ENCODE results near the gene OSBPL10. TPM values are rescaled to one million over a fixed set of nuclear protein-coding genes. Genes with fewer than 3 reads are reported as not detected.
"Not testable (repeated sequence)": the region's sequence is repeated elsewhere in the genome, so short reads cannot be mapped to it uniquely, and the experiment has no call there.

OSBPL10 gene
- total RNA-seq, 1 experiment from 2014 or later, result 172 TPM

DNA sequence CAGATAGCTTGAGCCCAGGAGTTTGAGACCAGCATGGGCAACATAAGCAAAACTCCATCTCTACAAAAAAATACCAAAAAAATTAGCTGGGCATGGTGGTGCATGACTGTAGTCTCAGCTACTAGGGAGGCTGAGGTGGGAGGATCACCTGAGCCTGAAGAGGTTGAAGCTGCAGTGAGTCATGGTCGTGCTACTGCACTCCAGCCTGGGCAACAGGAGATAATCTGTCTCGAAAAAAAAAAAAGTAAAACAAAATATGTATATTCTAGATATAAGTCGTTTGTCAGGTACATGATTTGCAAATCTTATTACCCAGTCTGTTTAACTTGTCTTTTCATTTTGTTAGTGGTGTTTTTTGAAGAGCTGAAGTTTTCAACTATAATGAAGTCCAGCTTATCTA, 40.7 kb upstream of the OSBPL10 start:
- POLR2A ChIA-PET, result interaction anchor here (0.9 kb wide), 1 partner anchor 386 kb away, joined by 3 read pairs; no protein-coding TSS in a partner anchor
- H3K9me3 Mint-ChIP-seq (ENCODE audit: unreplicated experiment), result no peaks in the 10 kb centered on the region
- TF ChIP-seq, protein P1, sequence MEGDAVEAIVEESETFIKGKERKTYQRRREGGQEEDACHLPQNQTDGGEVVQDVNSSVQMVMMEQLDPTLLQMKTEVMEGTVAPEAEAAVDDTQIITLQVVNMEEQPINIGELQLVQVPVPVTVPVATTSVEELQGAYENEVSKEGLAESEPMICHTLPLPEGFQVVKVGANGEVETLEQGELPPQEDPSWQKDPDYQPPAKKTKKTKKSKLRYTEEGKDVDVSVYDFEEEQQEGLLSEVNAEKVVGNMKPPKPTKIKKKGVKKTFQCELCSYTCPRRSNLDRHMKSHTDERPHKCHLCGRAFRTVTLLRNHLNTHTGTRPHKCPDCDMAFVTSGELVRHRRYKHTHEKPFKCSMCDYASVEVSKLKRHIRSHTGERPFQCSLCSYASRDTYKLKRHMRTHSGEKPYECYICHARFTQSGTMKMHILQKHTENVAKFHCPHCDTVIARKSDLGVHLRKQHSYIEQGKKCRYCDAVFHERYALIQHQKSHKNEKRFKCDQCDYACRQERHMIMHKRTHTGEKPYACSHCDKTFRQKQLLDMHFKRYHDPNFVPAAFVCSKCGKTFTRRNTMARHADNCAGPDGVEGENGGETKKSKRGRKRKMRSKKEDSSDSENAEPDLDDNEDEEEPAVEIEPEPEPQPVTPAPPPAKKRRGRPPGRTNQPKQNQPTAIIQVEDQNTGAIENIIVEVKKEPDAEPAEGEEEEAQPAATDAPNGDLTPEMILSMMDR (IDR thresholded peaks at IDR 0.05; ENCODE audit: unreplicated experiment), result no peak
- DNase-seq (ENCODE audit: unreplicated experiment), result no peak
- H3K36me3 Mint-ChIP-seq (ENCODE audit: insufficient read depth, unreplicated experiment), result no peaks in the 10 kb centered on the region
- no peaks in the 10 kb centered on the region for H3K4me1 Mint-ChIP-seq (ENCODE audit: insufficient read depth, unreplicated experiment)
- intact Hi-C loops (cut with micrococcal nuclease), result no loop called here
- no peak overlapping the region for H3K27ac Mint-ChIP-seq (ENCODE audit: low read depth, unreplicated experiment)
- no peaks in the 10 kb centered on the region for H3K27me3 Mint-ChIP-seq (ENCODE audit: insufficient read depth, unreplicated experiment)
- BruUV-seq (replicated peaks), result no TSS peak
- CTCF ChIA-PET, result interaction anchor here (0.6 to 2.0 kb wide), 9 partner anchors 84 to 1639 kb away, joined by 3 to 14 read pairs (median 3); no protein-coding TSS in a partner anchor
- no peak overlapping the region for H3K4me3 Mint-ChIP-seq (ENCODE audit: unreplicated experiment)

DNA sequence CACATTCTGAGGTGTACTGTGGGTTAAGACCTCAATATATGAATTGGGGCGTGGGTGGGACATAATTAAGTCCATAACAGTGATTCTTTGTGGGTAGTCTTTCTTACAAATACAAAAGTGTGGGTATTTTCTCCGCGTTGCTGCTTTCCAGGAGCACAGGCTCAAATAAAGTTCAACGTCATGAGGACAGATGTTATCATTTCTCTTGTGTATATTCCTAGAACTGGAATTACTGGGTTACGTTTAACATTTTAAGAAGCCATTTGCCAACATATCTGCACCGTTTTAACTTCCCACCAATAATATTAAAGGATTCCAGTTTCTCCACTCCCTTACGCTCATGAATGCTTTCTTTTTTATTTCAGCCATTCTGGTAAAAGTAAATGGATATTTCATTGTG, 40.1 kb upstream of the OSBPL10 start:
- no peaks in the 10 kb centered on the region for H3K4me1 Mint-ChIP-seq (ENCODE audit: insufficient read depth, unreplicated experiment)
- no peak overlapping the region for H3K27ac Mint-ChIP-seq (ENCODE audit: low read depth, unreplicated experiment)
- POLR2A ChIA-PET, result interaction anchor here (0.9 kb wide), 1 partner anchor 385 kb away, joined by 3 read pairs; no protein-coding TSS in a partner anchor
- no peaks in the 10 kb centered on the region for H3K9me3 Mint-ChIP-seq (ENCODE audit: unreplicated experiment)
- intact Hi-C loops (cut with micrococcal nuclease), result no loop called here
- no peaks in the 10 kb centered on the region for H3K27me3 Mint-ChIP-seq (ENCODE audit: insufficient read depth, unreplicated experiment)
- BruUV-seq (replicated peaks), result no TSS peak
- H3K36me3 Mint-ChIP-seq (ENCODE audit: insufficient read depth, unreplicated experiment), result no peaks in the 10 kb centered on the region
- DNase-seq (ENCODE audit: unreplicated experiment), result no peak
- TF ChIP-seq, protein P1 (IDR thresholded peaks at IDR 0.05; ENCODE audit: unreplicated experiment), result no peak
- no peak overlapping the region for H3K4me3 Mint-ChIP-seq (ENCODE audit: unreplicated experiment)
- CTCF ChIA-PET, result interaction anchor here (0.6 to 2.2 kb wide), 3 partner anchors 22 to 451 kb away, joined by 3 to 4 read pairs (median 3); no protein-coding TSS in a partner anchor

DNA sequence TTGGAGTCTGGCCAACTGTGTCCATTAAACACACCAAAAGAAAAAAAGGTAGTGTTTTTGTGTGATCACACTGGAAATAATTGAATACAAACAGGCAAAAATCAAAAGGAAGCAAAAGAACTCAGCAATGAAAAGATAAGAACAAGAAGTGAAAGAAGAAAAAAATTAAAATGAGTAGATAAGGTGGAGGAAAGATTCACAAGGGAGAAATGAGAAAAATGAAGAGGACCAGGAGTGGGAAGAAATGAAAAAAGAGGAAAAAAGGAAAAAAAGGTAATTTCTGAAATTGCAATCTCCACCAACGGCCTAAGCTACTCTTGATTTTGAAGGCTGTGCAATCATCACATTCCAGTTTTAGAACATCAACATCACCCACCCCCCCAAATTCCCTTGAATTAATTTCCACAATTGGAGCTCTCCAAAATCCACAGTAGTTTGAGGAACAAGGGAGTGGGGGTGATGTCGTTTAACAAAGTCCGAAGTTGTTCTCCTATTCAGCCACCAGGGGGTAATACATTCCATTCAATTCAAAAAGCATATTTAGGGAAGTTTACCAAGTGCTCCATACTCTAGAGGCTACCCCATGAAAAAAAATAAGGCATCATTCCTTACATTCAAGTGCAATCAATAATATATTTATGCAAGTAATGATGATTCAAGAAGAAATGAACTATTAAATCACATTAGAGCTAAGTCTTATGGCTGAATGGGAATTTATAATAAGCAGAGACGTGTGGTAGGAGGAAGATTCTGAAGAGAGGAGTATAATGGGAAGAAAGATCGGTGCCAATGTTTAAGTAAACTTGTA, 37.9 kb upstream of the OSBPL10 start:
- no peaks in the 10 kb centered on the region for H3K9me3 Mint-ChIP-seq (ENCODE audit: unreplicated experiment)
- CTCF ChIA-PET, result interaction anchor here (0.6 to 4.6 kb wide), 52 partner anchors 9 to 699 kb away, joined by 3 to 65 read pairs (median 4); no protein-coding TSS in a partner anchor
- no peak overlapping the region for H3K27ac Mint-ChIP-seq (ENCODE audit: low read depth, unreplicated experiment)
- H3K4me3 Mint-ChIP-seq (ENCODE audit: unreplicated experiment), result no peak overlapping the region
- H3K27me3 Mint-ChIP-seq (ENCODE audit: insufficient read depth, unreplicated experiment), result no peaks in the 10 kb centered on the region
- POLR2A ChIA-PET, result interaction anchor here (0.6 to 1.5 kb wide), 6 partner anchors 8 to 226 kb away, joined by 3 to 6 read pairs (median 4); partner anchors contain the start of genes OSBPL10 and ZNF860
- TF ChIP-seq, protein P1 (IDR thresholded peaks at IDR 0.05; ENCODE audit: unreplicated experiment), result peak; percentile 62
- no peaks in the 10 kb centered on the region for H3K4me1 Mint-ChIP-seq (ENCODE audit: insufficient read depth, unreplicated experiment)
- DNase-seq (ENCODE audit: unreplicated experiment), result peak; percentile 62
- BruUV-seq (replicated peaks), result no TSS peak
- H3K36me3 Mint-ChIP-seq (ENCODE audit: insufficient read depth, unreplicated experiment), result peaks cover 6% of the 10 kb centered on the region
- intact Hi-C loops (cut with micrococcal nuclease), result loop anchor here (1.0 kb wide), 2 partner anchors 125 to 158 kb away; no protein-coding TSS in a partner anchor

DNA sequence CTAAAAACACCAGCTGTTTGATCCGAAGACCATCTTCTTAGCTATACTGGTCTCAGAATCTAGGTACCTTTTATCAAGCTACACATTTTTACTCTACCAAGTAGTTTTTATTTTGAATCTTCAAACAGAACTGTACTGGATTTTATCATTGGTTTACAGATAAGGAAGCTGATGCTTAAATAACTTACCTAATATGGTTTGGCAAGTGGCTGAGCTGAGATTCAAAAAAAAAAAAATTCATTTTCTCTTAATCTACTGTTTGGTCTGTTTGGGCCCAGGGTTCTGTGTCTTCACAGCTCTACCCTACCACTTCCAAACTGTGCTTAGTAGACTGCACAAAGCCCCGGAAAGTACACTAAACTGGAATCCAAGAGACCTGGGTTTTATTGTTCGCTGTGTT, 36.2 kb upstream of the OSBPL10 start:
- H3K27ac Mint-ChIP-seq (ENCODE audit: low read depth, unreplicated experiment), result no peak overlapping the region
- peaks cover 6% of the 10 kb centered on the region for H3K36me3 Mint-ChIP-seq (ENCODE audit: insufficient read depth, unreplicated experiment)
- TF ChIP-seq, protein P1 (IDR thresholded peaks at IDR 0.05; ENCODE audit: unreplicated experiment), result no peak
- no peaks in the 10 kb centered on the region for H3K4me1 Mint-ChIP-seq (ENCODE audit: insufficient read depth, unreplicated experiment)
- peaks cover 8% of the 10 kb centered on the region for H3K9me3 Mint-ChIP-seq (ENCODE audit: unreplicated experiment)
- DNase-seq (ENCODE audit: unreplicated experiment), result no peak
- intact Hi-C loops (cut with micrococcal nuclease), result no loop called here
- H3K4me3 Mint-ChIP-seq (ENCODE audit: unreplicated experiment), result no peak overlapping the region
- no peaks in the 10 kb centered on the region for H3K27me3 Mint-ChIP-seq (ENCODE audit: insufficient read depth, unreplicated experiment)
- ChIA-PET CTCF (interaction anchor here (0.6 to 4.6 kb wide), 10 partner anchors 9 to 577 kb away, joined by 3 to 65 read pairs (median 3); no protein-coding TSS in a partner anchor), POLR2A (no interaction called here)
- no TSS peak for BruUV-seq (replicated peaks)

DNA sequence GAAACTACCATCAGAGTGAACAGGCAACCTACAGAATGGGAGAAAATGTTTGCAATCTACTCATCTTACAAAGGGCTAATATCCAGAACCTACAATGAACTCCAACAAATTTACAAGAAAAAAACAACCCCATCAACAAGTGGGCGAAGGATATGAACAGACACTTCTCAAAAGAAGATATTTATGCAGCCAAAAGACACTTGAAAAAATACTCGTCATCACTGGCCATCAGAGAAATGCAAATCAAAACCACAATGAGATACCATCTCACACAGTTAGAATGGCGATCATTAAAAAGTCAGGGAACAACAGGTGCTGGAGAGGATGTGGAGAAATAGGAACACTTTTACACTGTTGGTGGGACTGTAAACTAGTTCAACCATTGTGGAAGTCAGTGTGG, 34.6 kb upstream of the OSBPL10 start:
- H3K27ac Mint-ChIP-seq (ENCODE audit: low read depth, unreplicated experiment); H3K4me1 Mint-ChIP-seq (ENCODE audit: insufficient read depth, unreplicated experiment); BruUV-seq (replicated peaks); H3K27me3 Mint-ChIP-seq (ENCODE audit: insufficient read depth, unreplicated experiment); DNase-seq (ENCODE audit: unreplicated experiment); intact Hi-C loops (cut with micrococcal nuclease); H3K4me3 Mint-ChIP-seq (ENCODE audit: unreplicated experiment); H3K36me3 Mint-ChIP-seq (ENCODE audit: insufficient read depth, unreplicated experiment); CTCF ChIA-PET: not testable (repeated sequence)
- POLR2A ChIA-PET, result interaction anchor here (0.5 kb wide), 1 partner anchor 153 kb away, joined by 3 read pairs; no protein-coding TSS in a partner anchor
- peaks cover 15% of the 10 kb centered on the region for H3K9me3 Mint-ChIP-seq (ENCODE audit: unreplicated experiment)

DNA sequence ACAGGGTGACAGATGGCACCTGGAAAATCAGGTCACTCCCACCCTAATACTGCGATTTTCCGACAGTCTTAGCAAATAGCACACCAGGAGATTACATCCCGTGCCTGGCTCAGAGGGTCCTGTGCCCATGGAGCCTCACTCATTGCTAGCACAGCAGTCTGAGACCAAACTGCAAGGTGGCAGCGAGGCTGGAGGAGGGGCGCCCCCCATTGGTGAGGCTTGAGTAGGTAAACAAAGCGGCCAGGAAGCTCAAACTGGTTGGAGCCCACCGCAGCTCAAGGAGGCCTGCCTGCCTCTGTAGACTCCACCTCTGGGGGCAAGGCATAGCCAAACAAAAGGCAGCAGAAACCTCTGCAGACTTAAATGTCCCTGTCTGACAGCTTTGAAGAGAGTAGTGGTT, 29.6 kb upstream of the OSBPL10 start:
- H3K27me3 Mint-ChIP-seq (ENCODE audit: insufficient read depth, unreplicated experiment); H3K4me1 Mint-ChIP-seq (ENCODE audit: insufficient read depth, unreplicated experiment); DNase-seq (ENCODE audit: unreplicated experiment); H3K36me3 Mint-ChIP-seq (ENCODE audit: insufficient read depth, unreplicated experiment); H3K27ac Mint-ChIP-seq (ENCODE audit: low read depth, unreplicated experiment); BruUV-seq (replicated peaks); POLR2A ChIA-PET; intact Hi-C loops (cut with micrococcal nuclease); H3K4me3 Mint-ChIP-seq (ENCODE audit: unreplicated experiment): not testable (repeated sequence)
- CTCF ChIA-PET, result interaction anchor here (0.6 to 3.0 kb wide), 2 partner anchors 9 to 277 kb away, joined by 3 to 10 read pairs; no protein-coding TSS in a partner anchor
- H3K9me3 Mint-ChIP-seq (ENCODE audit: unreplicated experiment), result peaks cover 15% of the 10 kb centered on the region

Measured in MCF 10A (cell line).